Subcutaneous abdominal adipose tissue (tissue), 5 donors: ENCODE data around the gene OASL.

Source experiments
- H3K27ac ChIP-seq: one replicate; pipeline ENCODE4 v1.7.0; 2013; ENCODE audit warnings: low read depth, mild to moderate bottlenecking, inconsistent platforms, low read length, moderate library complexity
- H3K27me3 ChIP-seq, 5 donors: one replicate each; pipeline ENCODE4 v1.7.0; 2013; ENCODE audit warnings: low read length in 5 of 5, inconsistent platforms in 1 of 5; ENCODE audit not compliant: control insufficient read depth in 5 of 5, insufficient read depth in 4 of 5
- H3K36me3 ChIP-seq, 5 donors: one replicate each; pipeline ENCODE4 v1.7.0; 2013; ENCODE audit warnings: low read length in 5 of 5; ENCODE audit not compliant: control insufficient read depth in 5 of 5, insufficient read depth in 5 of 5
- H3K4me1 ChIP-seq, 5 donors: one replicate each; pipeline ENCODE4 v1.7.0; 2013; ENCODE audit warnings: low read length in 5 of 5, mild to moderate bottlenecking in 3 of 5, moderate library complexity in 1 of 5; ENCODE audit not compliant: control insufficient read depth in 5 of 5, insufficient read depth in 5 of 5
- H3K4me3 ChIP-seq, 5 donors: one replicate each; pipeline ENCODE4 v1.7.0; 2013; ENCODE audit warnings: low read length in 5 of 5, low read depth in 1 of 5
- H3K9ac ChIP-seq, 5 donors: one replicate each; pipeline ENCODE4 v1.7.0; 2013; ENCODE audit warnings: low read length in 5 of 5, mild to moderate bottlenecking in 4 of 5, moderate library complexity in 3 of 5
- H3K9me3 ChIP-seq, 5 donors: one replicate each; pipeline ENCODE4 v1.7.0; 2013; ENCODE audit warnings: low read length in 5 of 5; ENCODE audit not compliant: control insufficient read depth in 5 of 5
- donor health status: healthy.
- donor health status: healthy.
- donor health status: healthy.
- donor health status: healthy.
- donor health status: healthy.

Gene OASL

GRCh38 chr12:121038861-121039668 lies at the start of gene OASL:
OASL (minus strand) TSS chr12:121039246; CDS start chr12:121038971, 275 bp downstream.
- no peaks in the 10 kb centered on the region for H3K36me3 ChIP-seq
- H3K9ac ChIP-seq: peak within 1 kb of the TSS; percentile 60 to 85 (median 75)
- H3K27me3 ChIP-seq: no peaks in the 10 kb centered on the region
- H3K9me3 ChIP-seq: no peaks in the 10 kb centered on the region
- H3K27ac ChIP-seq: peak within 1 kb of the TSS; percentile 59
- H3K4me1 ChIP-seq: peaks cover 0 to 19% (median 14%) of the 10 kb centered on the region in 5 donors
- peak within 1 kb of the TSS; percentile 72 to 93 (median 80) for H3K4me3 ChIP-seq

- Histone ChIP-seq H3K4me1 (peaks cover 0 to 26% (median 3%) of the 10 kb centered on the region in 5 donors), H3K9me3 (no peaks in the 10 kb centered on the region), H3K27me3 (peaks cover 0 to 7% (median 0%) of the 10 kb centered on the region in 5 donors)
Measured at GRCh38 chr12:121088195-121088585, 49.1 kb upstream of the OASL start.

GRCh38 chr12:121087467-121088194 lies 48.6 kb upstream of the OASL start:
- H3K36me3 ChIP-seq: no peaks in the 10 kb centered on the region
- H3K9me3 ChIP-seq: no peaks in the 10 kb centered on the region
- H3K4me3 ChIP-seq: no peak overlapping the region
- no peak overlapping the region for H3K27ac ChIP-seq
- H3K27me3 ChIP-seq: peaks cover 0 to 5% (median 0%) of the 10 kb centered on the region in 5 donors
- H3K9ac ChIP-seq: no peak overlapping the region
- peaks cover 0 to 26% (median 3%) of the 10 kb centered on the region in 5 donors for H3K4me1 ChIP-seq

More at GRCh38 chr12:121088195-121088585, 49.1 kb upstream of the OASL start:
- Histone ChIP-seq H3K36me3 (no peaks in the 10 kb centered on the region), H3K27ac (no peak overlapping the region), H3K4me3 (no peak overlapping the region), H3K9ac (no peak overlapping the region)

- no peak overlapping the region for H3K27ac ChIP-seq
- H3K4me1 ChIP-seq: peaks cover 0 to 26% (median 3%) of the 10 kb centered on the region in 5 donors
- no peak overlapping the region for H3K4me3 ChIP-seq
- H3K9ac ChIP-seq: no peak overlapping the region
- H3K36me3 ChIP-seq: no peaks in the 10 kb centered on the region
- no peaks in the 10 kb centered on the region for H3K27me3 ChIP-seq
- no peaks in the 10 kb centered on the region for H3K9me3 ChIP-seq
Measured at GRCh38 chr12:121086781-121087295, 47.8 kb upstream of the OASL start.

- H3K9ac ChIP-seq: no peak overlapping the region
- no peak overlapping the region for H3K4me3 ChIP-seq
- no peaks in the 10 kb centered on the region for H3K27me3 ChIP-seq
- no peaks in the 10 kb centered on the region for H3K36me3 ChIP-seq
- peaks cover 0 to 26% (median 3%) of the 10 kb centered on the region in 5 donors for H3K4me1 ChIP-seq
- no peak overlapping the region for H3K27ac ChIP-seq
- H3K9me3 ChIP-seq: no peaks in the 10 kb centered on the region
Measured at GRCh38 chr12:121085506-121086353, 46.7 kb upstream of the OASL start.

GRCh38 chr12:121085069-121085468 lies 46.0 kb upstream of the OASL start:
- Histone ChIP-seq H3K27ac (no peak overlapping the region), H3K4me3 (no peak overlapping the region), H3K4me1 (peaks cover 0 to 22% (median 2%) of the 10 kb centered on the region in 5 donors), H3K27me3 (no peaks in the 10 kb centered on the region), H3K36me3 (no peaks in the 10 kb centered on the region), H3K9me3 (no peaks in the 10 kb centered on the region), H3K9ac (no peak overlapping the region)

- no peak overlapping the region for H3K27ac ChIP-seq
- no peaks in the 10 kb centered on the region for H3K36me3 ChIP-seq
- H3K9ac ChIP-seq: no peak overlapping the region
- peaks cover 0 to 13% (median 2%) of the 10 kb centered on the region in 5 donors for H3K4me1 ChIP-seq
- H3K27me3 ChIP-seq: no peaks in the 10 kb centered on the region
- H3K4me3 ChIP-seq: no peak overlapping the region
- H3K9me3 ChIP-seq: no peaks in the 10 kb centered on the region
Measured at GRCh38 chr12:121084229-121084628, 45.2 kb upstream of the OASL start.

GRCh38 chr12:121080909-121081308 lies 41.9 kb upstream of the OASL start:
- Histone ChIP-seq H3K27ac (no peak overlapping the region), H3K9me3 (no peaks in the 10 kb centered on the region), H3K36me3 (no peaks in the 10 kb centered on the region), H3K4me3 (no peak overlapping the region), H3K4me1 (no peaks in the 10 kb centered on the region), H3K9ac (no peak overlapping the region), H3K27me3 (no peaks in the 10 kb centered on the region)

GRCh38 chr12:121079736-121080272 lies 40.8 kb upstream of the OASL start:
- H3K4me1 ChIP-seq: no peaks in the 10 kb centered on the region
- no peaks in the 10 kb centered on the region for H3K9me3 ChIP-seq
- no peaks in the 10 kb centered on the region for H3K36me3 ChIP-seq
- H3K27ac ChIP-seq: no peak overlapping the region
- no peaks in the 10 kb centered on the region for H3K27me3 ChIP-seq
- H3K9ac ChIP-seq: no peak overlapping the region
- no peak overlapping the region for H3K4me3 ChIP-seq
